Liver (tissue), 3 donors: ENCODE data around the gene CECR2.

Source experiments
- EGR1 ChIP-seq, 2 donors: IDR thresholded peaks; 2 replicates each; pipeline ENCODE4 v1.6.1; 2016 to 2018; ENCODE audit warnings: antibody characterized with exemption in 2 of 2, low read depth in 2 of 2
- FOXA1 ChIP-seq: IDR thresholded peaks from 2 replicates; pipeline ENCODE4 v1.6.1; 2016; ENCODE audit warnings: antibody characterized with exemption
- GABPA ChIP-seq, 2 donors: IDR thresholded peaks in 1 of 2; conservative IDR thresholded peaks in 1 of 2; 2 replicates each; pipeline ENCODE4 v1.6.1; 2016; ENCODE audit warnings: antibody characterized with exemption in 2 of 2, mild to moderate bottlenecking in 1 of 2, moderate library complexity in 1 of 2
- HNF4A ChIP-seq, 2 donors: conservative IDR thresholded peaks; 2 replicates each; pipeline ENCODE4 v1.6.1; 2016; ENCODE audit warnings: antibody characterized with exemption in 2 of 2, mild to moderate bottlenecking in 2 of 2
- HNF4G ChIP-seq: IDR thresholded peaks from 2 replicates; pipeline ENCODE4 v1.6.1; 2016; ENCODE audit warnings: antibody characterized with exemption
- JUND ChIP-seq, 2 donors: IDR thresholded peaks; 2 replicates each; pipeline ENCODE4 v1.6.1; 2016; ENCODE audit warnings: antibody characterized with exemption in 2 of 2
- NR2F2 ChIP-seq: IDR thresholded peaks from 2 replicates; pipeline ENCODE4 v1.6.1; 2016; ENCODE audit warnings: antibody characterized with exemption
- RAD21 ChIP-seq, 2 donors: IDR thresholded peaks; 2 replicates each; pipeline ENCODE4 v1.6.1; 2016; ENCODE audit warnings: antibody characterized with exemption in 2 of 2, mild to moderate bottlenecking in 2 of 2
- TAF1 ChIP-seq: conservative IDR thresholded peaks from 2 replicates; pipeline ENCODE4 v1.6.1; 2016; ENCODE audit warnings: antibody characterized with exemption, mild to moderate bottlenecking
- YY1 ChIP-seq: IDR thresholded peaks from 2 replicates; pipeline ENCODE4 v1.6.1; 2016; ENCODE audit warnings: antibody characterized with exemption, mild to moderate bottlenecking
- TF ChIP-seq, protein P1 (sequence below): fragments of 150-350 bp; IDR thresholded peaks from 2 replicates; pipeline ENCODE4 v1.5.1; 2017; ENCODE audit warnings: improper control_type of control experiment, low read depth, low read length; ENCODE audit not compliant: missing input control
- TF ChIP-seq, protein P2 (sequence below): IDR thresholded peaks from 2 replicates; pipeline ENCODE4 v1.6.1; 2016; ENCODE audit warnings: antibody characterized with exemption, mild to moderate bottlenecking
- TF ChIP-seq, protein P3 (sequence below): IDR thresholded peaks from 2 replicates; pipeline ENCODE4 v1.6.1; 2016; ENCODE audit warnings: antibody characterized with exemption
- TF ChIP-seq, protein P4 (sequence below): IDR thresholded peaks from 2 replicates; pipeline ENCODE4 v1.6.1; 2016; ENCODE audit warnings: antibody characterized with exemption
- donor health status: healthy.
- donor health status: healthy.

DNA sequence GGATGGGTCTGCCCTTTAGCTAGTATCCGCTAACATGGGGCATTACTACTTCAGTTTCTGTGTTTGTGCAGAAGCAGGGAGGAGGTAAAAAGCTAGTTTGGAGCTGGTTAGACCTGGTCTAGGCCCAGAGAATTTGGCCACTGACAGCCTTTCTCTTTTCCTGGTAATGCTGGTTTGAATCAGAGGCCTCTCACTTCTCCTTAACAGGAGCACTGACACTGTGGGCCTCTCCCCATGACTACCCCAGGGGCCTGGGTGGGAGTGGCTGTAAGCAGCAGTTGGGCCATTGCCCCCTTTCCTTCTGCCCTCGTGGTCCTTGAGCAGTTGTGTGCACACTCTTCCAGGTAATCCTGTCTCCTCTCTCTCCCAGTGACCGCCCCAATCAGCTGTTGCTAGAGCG, 185.6 kb downstream of the CECR2 start:
- TF ChIP-seq, protein P1, sequence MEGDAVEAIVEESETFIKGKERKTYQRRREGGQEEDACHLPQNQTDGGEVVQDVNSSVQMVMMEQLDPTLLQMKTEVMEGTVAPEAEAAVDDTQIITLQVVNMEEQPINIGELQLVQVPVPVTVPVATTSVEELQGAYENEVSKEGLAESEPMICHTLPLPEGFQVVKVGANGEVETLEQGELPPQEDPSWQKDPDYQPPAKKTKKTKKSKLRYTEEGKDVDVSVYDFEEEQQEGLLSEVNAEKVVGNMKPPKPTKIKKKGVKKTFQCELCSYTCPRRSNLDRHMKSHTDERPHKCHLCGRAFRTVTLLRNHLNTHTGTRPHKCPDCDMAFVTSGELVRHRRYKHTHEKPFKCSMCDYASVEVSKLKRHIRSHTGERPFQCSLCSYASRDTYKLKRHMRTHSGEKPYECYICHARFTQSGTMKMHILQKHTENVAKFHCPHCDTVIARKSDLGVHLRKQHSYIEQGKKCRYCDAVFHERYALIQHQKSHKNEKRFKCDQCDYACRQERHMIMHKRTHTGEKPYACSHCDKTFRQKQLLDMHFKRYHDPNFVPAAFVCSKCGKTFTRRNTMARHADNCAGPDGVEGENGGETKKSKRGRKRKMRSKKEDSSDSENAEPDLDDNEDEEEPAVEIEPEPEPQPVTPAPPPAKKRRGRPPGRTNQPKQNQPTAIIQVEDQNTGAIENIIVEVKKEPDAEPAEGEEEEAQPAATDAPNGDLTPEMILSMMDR = no peak
- TF ChIP-seq RAD21 (IDR thresholded peaks at IDR 0.05) = no peak
- TF ChIP-seq NR2F2 = no peak
- TF ChIP-seq TAF1 = no peak
- TF ChIP-seq FOXA1 = no peak
- no peak for TF ChIP-seq GABPA (IDR thresholded peaks at IDR 0.05 in 1 of 2, conservative IDR thresholded peaks at IDR 0.05 in 1 of 2)
- TF ChIP-seq, protein P2, sequence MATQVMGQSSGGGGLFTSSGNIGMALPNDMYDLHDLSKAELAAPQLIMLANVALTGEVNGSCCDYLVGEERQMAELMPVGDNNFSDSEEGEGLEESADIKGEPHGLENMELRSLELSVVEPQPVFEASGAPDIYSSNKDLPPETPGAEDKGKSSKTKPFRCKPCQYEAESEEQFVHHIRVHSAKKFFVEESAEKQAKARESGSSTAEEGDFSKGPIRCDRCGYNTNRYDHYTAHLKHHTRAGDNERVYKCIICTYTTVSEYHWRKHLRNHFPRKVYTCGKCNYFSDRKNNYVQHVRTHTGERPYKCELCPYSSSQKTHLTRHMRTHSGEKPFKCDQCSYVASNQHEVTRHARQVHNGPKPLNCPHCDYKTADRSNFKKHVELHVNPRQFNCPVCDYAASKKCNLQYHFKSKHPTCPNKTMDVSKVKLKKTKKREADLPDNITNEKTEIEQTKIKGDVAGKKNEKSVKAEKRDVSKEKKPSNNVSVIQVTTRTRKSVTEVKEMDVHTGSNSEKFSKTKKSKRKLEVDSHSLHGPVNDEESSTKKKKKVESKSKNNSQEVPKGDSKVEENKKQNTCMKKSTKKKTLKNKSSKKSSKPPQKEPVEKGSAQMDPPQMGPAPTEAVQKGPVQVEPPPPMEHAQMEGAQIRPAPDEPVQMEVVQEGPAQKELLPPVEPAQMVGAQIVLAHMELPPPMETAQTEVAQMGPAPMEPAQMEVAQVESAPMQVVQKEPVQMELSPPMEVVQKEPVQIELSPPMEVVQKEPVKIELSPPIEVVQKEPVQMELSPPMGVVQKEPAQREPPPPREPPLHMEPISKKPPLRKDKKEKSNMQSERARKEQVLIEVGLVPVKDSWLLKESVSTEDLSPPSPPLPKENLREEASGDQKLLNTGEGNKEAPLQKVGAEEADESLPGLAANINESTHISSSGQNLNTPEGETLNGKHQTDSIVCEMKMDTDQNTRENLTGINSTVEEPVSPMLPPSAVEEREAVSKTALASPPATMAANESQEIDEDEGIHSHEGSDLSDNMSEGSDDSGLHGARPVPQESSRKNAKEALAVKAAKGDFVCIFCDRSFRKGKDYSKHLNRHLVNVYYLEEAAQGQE = no peak
- TF ChIP-seq, protein P3, sequence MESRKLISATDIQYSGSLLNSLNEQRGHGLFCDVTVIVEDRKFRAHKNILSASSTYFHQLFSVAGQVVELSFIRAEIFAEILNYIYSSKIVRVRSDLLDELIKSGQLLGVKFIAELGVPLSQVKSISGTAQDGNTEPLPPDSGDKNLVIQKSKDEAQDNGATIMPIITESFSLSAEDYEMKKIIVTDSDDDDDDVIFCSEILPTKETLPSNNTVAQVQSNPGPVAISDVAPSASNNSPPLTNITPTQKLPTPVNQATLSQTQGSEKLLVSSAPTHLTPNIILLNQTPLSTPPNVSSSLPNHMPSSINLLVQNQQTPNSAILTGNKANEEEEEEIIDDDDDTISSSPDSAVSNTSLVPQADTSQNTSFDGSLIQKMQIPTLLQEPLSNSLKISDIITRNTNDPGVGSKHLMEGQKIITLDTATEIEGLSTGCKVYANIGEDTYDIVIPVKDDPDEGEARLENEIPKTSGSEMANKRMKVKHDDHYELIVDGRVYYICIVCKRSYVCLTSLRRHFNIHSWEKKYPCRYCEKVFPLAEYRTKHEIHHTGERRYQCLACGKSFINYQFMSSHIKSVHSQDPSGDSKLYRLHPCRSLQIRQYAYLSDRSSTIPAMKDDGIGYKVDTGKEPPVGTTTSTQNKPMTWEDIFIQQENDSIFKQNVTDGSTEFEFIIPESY = no peak
- no peak for TF ChIP-seq HNF4G
- TF ChIP-seq YY1 = no peak
- TF ChIP-seq, protein P4, sequence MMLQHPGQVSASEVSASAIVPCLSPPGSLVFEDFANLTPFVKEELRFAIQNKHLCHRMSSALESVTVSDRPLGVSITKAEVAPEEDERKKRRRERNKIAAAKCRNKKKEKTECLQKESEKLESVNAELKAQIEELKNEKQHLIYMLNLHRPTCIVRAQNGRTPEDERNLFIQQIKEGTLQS = no peak
- TF ChIP-seq EGR1 (IDR thresholded peaks at IDR 0.05; ENCODE audit: low read depth in 2 of 2) = no peak
- no peak for TF ChIP-seq HNF4A (conservative IDR thresholded peaks at IDR 0.05)
- no peak for TF ChIP-seq JUND (IDR thresholded peaks at IDR 0.05)
